ENCODE measurements around the gene GRM1. TPM values are rescaled to one million over a fixed set of nuclear protein-coding genes. Genes with fewer than 3 reads are reported as not detected.

GRM1 gene
- total RNA-seq, 2 donors from 2014 or later, result 0.57 to 0.62 TPM

GRCh38 chr6:146359131-146359530 is 330.3 kb downstream of the GRM1 start:
- Mint-ChIP-seq H3K4me3 (no peak overlapping the region), H3K27me3 (ENCODE audit: insufficient read depth) (no peaks in the 10 kb centered on the region), H3K27ac (no peak overlapping the region), H3K36me3 (ENCODE audit: low read depth) (no peaks in the 10 kb centered on the region), H3K4me1 (peaks cover 43% of the 10 kb centered on the region), H3K9me3 (no peaks in the 10 kb centered on the region)
- H3K9ac ChIP-seq (ENCODE audit: extremely low read depth, low read length, poor library complexity, severe bottlenecking), result no peak overlapping the region
- peaks cover 10% of the 10 kb centered on the region for H3K4me1 ChIP-seq (ENCODE audit: control insufficient read depth, insufficient read depth, low read length)
- no peaks in the 10 kb centered on the region for H3K27me3 ChIP-seq (ENCODE audit: control insufficient read depth, insufficient read depth, low read length, poor library complexity, severe bottlenecking)
- no peak overlapping the region for H3K27ac ChIP-seq (ENCODE audit: low read depth, low read length)
- peaks cover 4% of the 10 kb centered on the region for H3K9me3 ChIP-seq (ENCODE audit: control insufficient read depth, low read length)
- no peak for DNase-seq
- no peaks in the 10 kb centered on the region for H3K36me3 ChIP-seq (ENCODE audit: control insufficient read depth, insufficient read depth, low read length)
- TF ChIP-seq CTCF (conservative IDR thresholded peaks at IDR 0.05), result no peak
- no peak overlapping the region for H3K4me3 ChIP-seq (ENCODE audit: low read length)

- no peak overlapping the region for H3K27ac ChIP-seq (ENCODE audit: low read depth, low read length)
- Mint-ChIP-seq H3K4me3 (no peak overlapping the region), H3K9me3 (no peaks in the 10 kb centered on the region), H3K36me3 (ENCODE audit: low read depth) (no peaks in the 10 kb centered on the region), H3K27ac (no peak overlapping the region), H3K27me3 (ENCODE audit: insufficient read depth) (no peaks in the 10 kb centered on the region), H3K4me1 (peaks cover 28% of the 10 kb centered on the region)
- peaks cover 4% of the 10 kb centered on the region for H3K9me3 ChIP-seq (ENCODE audit: control insufficient read depth, low read length)
- no peak for TF ChIP-seq CTCF (conservative IDR thresholded peaks at IDR 0.05)
- H3K27me3 ChIP-seq (ENCODE audit: control insufficient read depth, insufficient read depth, low read length, poor library complexity, severe bottlenecking), result no peaks in the 10 kb centered on the region
- no peaks in the 10 kb centered on the region for H3K36me3 ChIP-seq (ENCODE audit: control insufficient read depth, insufficient read depth, low read length)
- no peak for DNase-seq
- H3K4me3 ChIP-seq (ENCODE audit: low read length), result no peak overlapping the region
- peaks cover 7% of the 10 kb centered on the region for H3K4me1 ChIP-seq (ENCODE audit: control insufficient read depth, insufficient read depth, low read length)
- H3K9ac ChIP-seq (ENCODE audit: extremely low read depth, low read length, poor library complexity, severe bottlenecking), result no peak overlapping the region
- WGBS, 2 experiments (ENCODE audit: insufficient coverage in 1 of 2, insufficient read length in 1 of 2), result 92 to 94% methylated on average over 4 of the region's 4 CpGs
Observed at GRCh38 chr6:146361128-146361924, 332.5 kb downstream of the GRM1 start.

GRCh38 chr6:146363838-146364607 is 335.2 kb downstream of the GRM1 start:
- H3K27me3 Mint-ChIP-seq (ENCODE audit: insufficient read depth), result no peaks in the 10 kb centered on the region
- H3K36me3 ChIP-seq (ENCODE audit: control insufficient read depth, insufficient read depth, low read length), result no peaks in the 10 kb centered on the region
- H3K27ac ChIP-seq (ENCODE audit: low read depth, low read length), result no peak overlapping the region
- no peak overlapping the region for H3K4me3 Mint-ChIP-seq
- H3K36me3 Mint-ChIP-seq (ENCODE audit: low read depth), result no peaks in the 10 kb centered on the region
- no peak for TF ChIP-seq CTCF (conservative IDR thresholded peaks at IDR 0.05)
- no peak overlapping the region for H3K9ac ChIP-seq (ENCODE audit: extremely low read depth, low read length, poor library complexity, severe bottlenecking)
- WGBS, 2 experiments (ENCODE audit: insufficient coverage in 1 of 2, insufficient read length in 1 of 2), result 69 to 96% methylated on average over 4 to 6 of the region's 7 CpGs
- peaks cover 11% of the 10 kb centered on the region for H3K9me3 ChIP-seq (ENCODE audit: control insufficient read depth, low read length)
- no peaks in the 10 kb centered on the region for H3K4me1 ChIP-seq (ENCODE audit: control insufficient read depth, insufficient read depth, low read length)
- no peak for DNase-seq
- H3K27ac Mint-ChIP-seq, result no peak overlapping the region
- H3K4me3 ChIP-seq (ENCODE audit: low read length), result no peak overlapping the region
- H3K27me3 ChIP-seq (ENCODE audit: control insufficient read depth, insufficient read depth, low read length, poor library complexity, severe bottlenecking), result no peaks in the 10 kb centered on the region
- H3K4me1 Mint-ChIP-seq, result peaks cover 14% of the 10 kb centered on the region
- H3K9me3 Mint-ChIP-seq, result peaks cover 7% of the 10 kb centered on the region

Data from endodermal cell (in vitro differentiated cells).